K562 (cell line): ENCODE results near the gene DNAJC1. TPM values are rescaled to one million over a fixed set of nuclear protein-coding genes. Genes with fewer than 3 reads are reported as not detected.
A peak's percentile ranks its signal among the peaks of the same experiment; 100 is the strongest.

Experiments
- ATAC-seq: fragments of 200-7000 bp; cut with Tn5 transposase; 3 replicates; pipeline ENCODE4 v1.9.1; 2020; ENCODE audit warnings: moderate library complexity
- BruUV-seq: library from RNA; stranded (reverse); fragments of 400-500 nt; replicated peaks from 2 replicates; lab custom pipeline; 2021; lab: Mats Ljungman, UMichigan
- CTCF ChIA-PET: fragments of 300-600 bp; formaldehyde crosslinking; extraction: SDS; loops from one replicate; lab custom pipeline; 2021; ENCODE audit warnings: low intra/inter-chr PET ratio; lab: Yijun Ruan, JAX
- POLR2A ChIA-PET: fragments of 300-600, 350-650 bp; sonication (Branson Sonifier 250); formaldehyde crosslinking; extraction: SDS; loops from one replicate; lab custom pipeline; 2021; ENCODE audit warnings: antibody characterized with exemption, inconsistent platforms; lab: Yijun Ruan, JAX
- DNase-seq, 4 experiments: peaks; one replicate each; pipeline versions ENCODE4 v3.0.0 to v3.0.0-alpha.2; 2011 to 2018; ENCODE audit warnings: low spot score in 3 of 4, mixed read lengths in 3 of 4; ENCODE audit errors: extremely low read depth in 1 of 4
- FAIRE-seq: peaks from 2 replicates; lab custom pipeline; 2011; peaks lifted over from hg19 to GRCh38; lab: Jason Lieb, UNC
- H2AFZ ChIP-seq: 2 replicates; pipeline ENCODE4 v1.6.0; 2011; ENCODE audit warnings: low read depth, low read length, control low read depth, inconsistent platforms
- H3K27ac ChIP-seq: fragments of 200-600 bp; 3 replicates; pipeline ENCODE4 v1.8.0; 2011; ENCODE audit warnings: low read depth, mild to moderate bottlenecking, control low read depth, inconsistent platforms, low read length, moderate library complexity, mixed read lengths; ENCODE audit errors: extremely low read depth
- H3K27me3 ChIP-seq, 2 experiments: fragments of 300-600 bp in 1 of 2; 2 replicates in 1 of 2; 3 replicates in 1 of 2; pipeline versions ENCODE4 v1.6.0 to v1.8.0; 2011; ENCODE audit warnings: inconsistent platforms in 2 of 2, low read length in 2 of 2, mild to moderate bottlenecking in 1 of 2, mixed read lengths in 1 of 2, moderate library complexity in 1 of 2; ENCODE audit not compliant: control insufficient read depth in 2 of 2, insufficient read depth in 2 of 2
- H3K36me3 ChIP-seq: fragments of 300-600 bp; 3 replicates; pipeline ENCODE4 v1.8.0; 2011; ENCODE audit warnings: mild to moderate bottlenecking, low read length, inconsistent platforms; ENCODE audit not compliant: control insufficient read depth, insufficient read depth
- H3K4me1 ChIP-seq, 2 experiments: fragments of 200-600 bp in 1 of 2; replicated peaks in 1 of 2; 2 replicates in 1 of 2; 3 replicates in 1 of 2; pipeline versions ENCODE4 v1.5.1 to v1.8.0; 2011; ENCODE audit warnings: inconsistent platforms in 2 of 2, low read length in 2 of 2, mild to moderate bottlenecking in 1 of 2, mixed read lengths in 1 of 2, moderate library complexity in 1 of 2; ENCODE audit not compliant: control insufficient read depth in 2 of 2, insufficient read depth in 2 of 2
- H3K4me2 ChIP-seq: 2 replicates; pipeline ENCODE4 v1.6.1; 2011; ENCODE audit warnings: low read length, control low read depth, inconsistent platforms, mixed read lengths; ENCODE audit not compliant: insufficient read depth
- H3K4me3 ChIP-seq: fragments of 200-600 bp; sonication (generic), shearing (Covaris generic); 2 replicates; pipeline ENCODE4 v1.5.1; 2016; ENCODE audit warnings: control low read depth, inconsistent platforms
- H3K79me2 ChIP-seq: fragments of 200-600 bp; 3 replicates; pipeline ENCODE4 v1.8.0; 2011; ENCODE audit warnings: low read length, inconsistent platforms; ENCODE audit not compliant: control insufficient read depth, insufficient read depth
- H3K9ac ChIP-seq, 2 experiments: 2 replicates each; pipeline versions ENCODE4 v1.6.0 to v1.6.1; 2011; ENCODE audit warnings: low read depth in 2 of 2, low read length in 2 of 2, control low read depth in 1 of 2, inconsistent platforms in 1 of 2, mild to moderate bottlenecking in 1 of 2, mixed read lengths in 1 of 2; ENCODE audit not compliant: insufficient read depth in 1 of 2
- H3K9me1 ChIP-seq: one replicate; pipeline ENCODE4 v1.6.0; 2011; ENCODE audit warnings: inconsistent platforms, mild to moderate bottlenecking, low read length, moderate library complexity; ENCODE audit not compliant: control insufficient read depth, insufficient read depth
- H3K9me3 ChIP-seq: replicated peaks from 2 replicates; pipeline ENCODE4 v1.5.1; 2011; ENCODE audit warnings: low read depth, low read length, inconsistent platforms; ENCODE audit not compliant: control insufficient read depth, insufficient read depth
- H4K20me1 ChIP-seq: replicated peaks from 2 replicates; pipeline ENCODE4 v1.6.1; 2011; ENCODE audit warnings: low read length, inconsistent platforms, mixed read lengths; ENCODE audit not compliant: control insufficient read depth, insufficient read depth
- CTCF ChIP-seq, 3 experiments: IDR thresholded peaks in 2 of 3; conservative IDR thresholded peaks in 1 of 3; 2 replicates each; pipeline ENCODE4 v1.5.1; 2011 to 2012; ENCODE audit warnings: low read length in 3 of 3, mild to moderate bottlenecking in 3 of 3, control low read depth in 2 of 3, improper control_type of control experiment in 1 of 3, inconsistent platforms in 1 of 3, low read depth in 1 of 3, mixed read lengths in 1 of 3, moderate library complexity in 1 of 3; ENCODE audit not compliant: insufficient read depth in 2 of 3
- KAT2B ChIP-seq: IDR thresholded peaks from one replicate; pipeline ENCODE4 v1.6.1; 2012; ENCODE audit warnings: low read depth, mild to moderate bottlenecking, control low read depth, inconsistent platforms, low read length, moderate library complexity
- MTA1 ChIP-seq: fragments of 450-650 bp; IDR thresholded peaks from 2 replicates; pipeline ENCODE4 v1.6.1; 2017; ENCODE audit warnings: borderline replicate concordance
- NR2C1 ChIP-seq, 2 experiments: fragments of 450-650 bp; IDR thresholded peaks; 2 replicates each; pipeline ENCODE4 v1.6.1; 2017; ENCODE audit warnings: mild to moderate bottlenecking in 2 of 2, antibody characterized with exemption in 1 of 2, inconsistent platforms in 1 of 2, missing compliant biosample characterization in 1 of 2, missing genetic modification characterization in 1 of 2
- OTX1 ChIP-seq: fragments of 450-650 bp; formaldehyde crosslinking; IDR thresholded peaks from 2 replicates; pipeline ENCODE4 v1.4.0; 2022; ENCODE audit warnings: mild to moderate bottlenecking
- TBP ChIP-seq: optimal IDR thresholded peaks from 2 replicates; pipeline ENCODE3; 2011; ENCODE audit warnings: low read depth, low read length, improper control_type of control experiment
- THAP12 ChIP-seq: fragments of 250-450 bp; sonication (Bioruptor Pico); IDR thresholded peaks from 2 replicates; pipeline ENCODE4 v1.9.0; 2021; ENCODE audit warnings: mild to moderate bottlenecking, inconsistent platforms
- WGBS: fragments of 100-300 bp; shearing (Covaris generic); methylation state at CpG from one replicate; pipeline ENCODE4 v1.1.6; 2016; ENCODE audit warnings: low coverage, mixed read lengths; ENCODE audit not compliant: insufficient coverage; ENCODE audit errors: missing lambda C conversion rate; 5-methylcytosine and 5-hydroxymethylcytosine counted together
- in situ Hi-C: fragments of 300-500 bp; cut with MboI; formaldehyde crosslinking; loops from 4 replicates; pipeline ENCODE4 v1.15.0; 2018; ENCODE audit warnings: inconsistent platforms, mixed read lengths
- intact Hi-C: fragments of 100-400 bp; cut with micrococcal nuclease; formaldehyde crosslinking; loops from 2 replicates; pipeline ENCODE4 v1.14.2; 2022
- polyA plus RNA-seq, 8 experiments: library from polyadenylated mRNA; depleted of rRNA in 4 of 8; stranded (reverse) in 5 of 8; unstranded in 3 of 8; fragments of >200 nt; fragmentation: Nextera tagmentation in 2 of 8; fragmentation: Illumina TruSeq in 1 of 8; extraction: Ambion mirVana in 2 of 8; extraction: Trizol in 1 of 8; gene quantifications; 2 replicates each; pipeline versions ENCODE4 v1.2.1 to v1.2.3, GENCODE V29; 2011 to 2014; ENCODE audit warnings: inconsistent platforms in 1 of 8, missing spikeins in 1 of 8
- total RNA-seq, 7 experiments: library from RNA; depleted of rRNA in 6 of 7; stranded (reverse); fragments of >200 nt in 6 of 7; fragmentation: Illumina TruSeq in 2 of 7; extraction: Trizol in 2 of 7; gene quantifications; 2 replicates each; pipeline versions ENCODE4 v1.2.1 to v1.2.3, GENCODE V29; 2011 to 2021; ENCODE audit warnings: low replicate concordance in 1 of 7

The DNAJC1 gene
- total and polyA plus RNA-seq, 9 of the 15 experiments (the other 6 are each of a cell fraction or from before 2014, with no cell fraction given) = 5.4 to 77.6 (median 40.3) TPM

DNA sequence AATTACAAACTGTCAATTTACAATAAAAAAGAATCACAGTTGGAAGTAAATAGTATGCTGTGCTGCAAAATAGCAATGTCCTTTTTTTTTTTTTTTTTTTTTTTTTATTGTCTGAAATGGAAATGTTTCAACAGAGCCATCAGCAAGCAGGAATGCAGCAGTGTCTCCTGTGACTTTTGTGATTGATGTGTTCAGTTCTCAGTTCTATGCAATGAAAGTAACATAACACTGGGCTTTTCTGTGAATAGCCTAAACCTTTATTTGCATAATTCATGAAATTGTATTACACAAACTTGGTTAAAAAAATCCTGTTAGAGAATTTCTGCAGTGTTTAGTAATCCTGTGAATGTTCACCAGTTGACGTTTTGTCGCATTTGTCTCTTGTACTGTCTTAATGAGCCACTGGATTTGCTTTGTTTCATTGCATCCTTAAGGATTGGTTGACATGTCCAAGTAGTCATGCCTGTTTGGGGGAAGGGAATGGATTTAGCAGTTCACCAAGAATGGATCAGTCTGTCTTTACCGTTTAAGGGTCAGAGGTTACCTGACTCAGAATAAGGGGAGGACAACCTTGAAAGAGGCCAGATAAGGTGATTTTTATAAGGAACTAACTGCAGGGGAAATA is 276.8 kb downstream of the DNAJC1 start:
- Histone ChIP-seq H3K9me3 (no peaks in the 10 kb centered on the region), H4K20me1 (0 out of 2 replicates have a peak, but pooled peaks cover 5% of the 10 kb centered on the region), H3K27me3 (no peaks in the 10 kb centered on the region), H3K4me1 (peaks cover 0 to 20% of the 10 kb centered on the region in 2 experiments; a peak in 3 of 5 replicates), H3K9ac (no peak overlapping the region), H3K4me3 (no peak overlapping the region), H3K9me1 (no peaks in the 10 kb centered on the region), H2AFZ (no peak overlapping the region), H3K27ac (no peak overlapping the region), H3K79me2 (peaks cover 7% of the 10 kb centered on the region; the same call in 1 of the 3 replicates), H3K4me2 (no peak overlapping the region), H3K36me3 (peaks cover 57% of the 10 kb centered on the region)
- intact Hi-C loops = loop anchor here (10.0 kb wide), 1 partner anchor 102 kb away; no protein-coding TSS in a partner anchor
- TF ChIP-seq TBP = no peak
- TF ChIP-seq MTA1 = no peak
- no peak for TF ChIP-seq CTCF (IDR thresholded peaks at IDR 0.05 in 2 of 3, conservative IDR thresholded peaks at IDR 0.05 in 1 of 3; ENCODE audit: insufficient read depth in 2 of 3, low read depth in 1 of 3, low read length in 3 of 3)
- TF ChIP-seq NR2C1 (IDR thresholded peaks at IDR 0.05) = peak; percentile 68
- TF ChIP-seq NR2C1 (tag; IDR thresholded peaks at IDR 0.05) = peak; percentile 68
- no peak for TF ChIP-seq KAT2B
- TF ChIP-seq THAP12 (CRISPR knock-in tag) = no peak
- TF ChIP-seq OTX1 (CRISPR knock-in tag) = no peak
- BruUV-seq = no TSS peak
- DNase-seq = peak in 3 of 4 experiments; percentile 24 to 46 (median 42)
- ChIA-PET POLR2A (no interaction called here), CTCF (no interaction called here)
- 60% methylated on average over 3 of the region's 3 CpGs for WGBS
- in situ Hi-C loops = no loop called here
- ATAC-seq = no peak
- FAIRE-seq = no peak
